Stomach (tissue), 9 donors: ENCODE data around the gene PPIF. TPM values are rescaled to one million over a fixed set of nuclear protein-coding genes. Genes with fewer than 3 reads are reported as not detected.

ENCODE experiments used
- DNase-seq, 2 donors: peaks; one replicate each; pipeline versions ENCODE4 v3.0.0 to v3.0.0-alpha.2; 2013 to 2019
- H3K27ac ChIP-seq, 5 donors: fragments of 200-600 bp in 4 of 5; sonication (generic) in 4 of 5; one replicate each; pipeline ENCODE4 v1.5.1; 2013 to 2019; ENCODE audit warnings: mild to moderate bottlenecking in 1 of 5, moderate library complexity in 1 of 5
- H3K27me3 ChIP-seq, 3 donors: fragments of 200-600 bp; sonication (generic); one replicate each; pipeline ENCODE4 v1.5.1; 2017 to 2019; ENCODE audit warnings: mixed run types in 1 of 3
- H3K36me3 ChIP-seq, 4 donors: fragments of 200-600 bp; sonication (generic); 1 replicate in 3 of 4; 2 replicates in 1 of 4; pipeline ENCODE4 v1.5.1; 2016 to 2019
- H3K4me1 ChIP-seq, 4 donors: fragments of 200-600 bp; sonication (generic); one replicate each; pipeline ENCODE4 v1.5.1; 2016 to 2019
- H3K4me3 ChIP-seq, 4 donors: fragments of 200-600 bp; sonication (generic) in 3 of 4; one replicate each; pipeline ENCODE4 v1.5.1; 2016 to 2019; ENCODE audit warnings: mild to moderate bottlenecking in 1 of 4
- H3K9me3 ChIP-seq, 4 donors: fragments of 200-600 bp; sonication (generic); one replicate each; pipeline ENCODE4 v1.5.1; 2016 to 2019
- CTCF ChIP-seq, 7 experiments: fragments of 450-650 bp in 4 of 7; fragments of 200-600 bp in 3 of 7; sonication (generic) in 3 of 7; IDR thresholded peaks; one replicate each; pipeline ENCODE4 v1.5.1; 2016 to 2019; ENCODE audit warnings: antibody characterized with exemption in 7 of 7, control low read depth in 2 of 7, mild to moderate bottlenecking in 1 of 7
- EP300 ChIP-seq: sonication (generic); formaldehyde crosslinking; IDR thresholded peaks from one replicate; pipeline ENCODE4 v1.6.1; 2017; ENCODE audit warnings: antibody characterized with exemption
- POLR2A ChIP-seq, 4 donors: fragments of 450-650 bp; IDR thresholded peaks; one replicate each; pipeline ENCODE4 v1.6.1; 2016; ENCODE audit warnings: antibody characterized with exemption in 4 of 4, control low read depth in 2 of 4, mild to moderate bottlenecking in 1 of 4, moderate library complexity in 1 of 4
- POLR2AphosphoS5 ChIP-seq, 3 donors: sonication (generic); formaldehyde crosslinking; IDR thresholded peaks; one replicate each; pipeline ENCODE4 v1.6.1; 2016; ENCODE audit warnings: antibody characterized with exemption in 3 of 3
- WGBS, 5 donors: extraction: QIAGEN DNeasy Blood & Tissue Kit in 3 of 5; methylation state at CpG; one replicate each; pipeline versions ENCODE4 v1.1.5 to v1.1.7; 2013 to 2018; 5-methylcytosine and 5-hydroxymethylcytosine counted together
- intact Hi-C: fragments of 100-400 bp; cut with DNase I; formaldehyde crosslinking; loops from one replicate; pipeline ENCODE4 v1.15.1; 2023; ENCODE audit warnings: low total_unique reads
- polyA plus RNA-seq, 3 donors: library from polyadenylated mRNA; stranded (reverse); fragments of 200-250 nt; gene quantifications; one replicate each; pipeline ENCODE4 v1.2.3, GENCODE V29; 2013
- total RNA-seq, 5 donors: library from RNA; depleted of rRNA; stranded (reverse); fragments of >200 nt; gene quantifications; one replicate each; pipeline versions ENCODE4 v1.1.0 to v1.2.3, GENCODE V29; 2014 to 2016
- donor health status: healthy with polysubstance abuse.
- donor health status: Bipolar disorder and iron deficiency.
- donor health status: healthy.

The PPIF gene
- total and polyA plus RNA-seq, 8 donors = 6.4 to 177 (median 50.8) TPM

- WGBS, 5 donors = 88 to 98% (median 97%) methylated on average over 6 of the region's 6 CpGs
- H3K27me3 ChIP-seq = no peaks in the 10 kb centered on the region
- H3K4me1 ChIP-seq = peaks cover 0 to 20% (median 0%) of the 10 kb centered on the region in 4 donors
- TF ChIP-seq POLR2A (IDR thresholded peaks at IDR 0.05) (no peak), EP300 (no peak), POLR2AphosphoS5 (IDR thresholded peaks at IDR 0.05) (no peak), CTCF (IDR thresholded peaks at IDR 0.05) (no peak)
- intact Hi-C loops = no loop called here
- no peak for DNase-seq
- H3K27ac ChIP-seq = no peak overlapping the region
- H3K9me3 ChIP-seq = no peaks in the 10 kb centered on the region
- H3K36me3 ChIP-seq = no peaks in the 10 kb centered on the region
- no peak overlapping the region for H3K4me3 ChIP-seq
Measured at GRCh38 chr10:79328147-79328701, 19.0 kb upstream of the PPIF start.

- no peak overlapping the region for H3K27ac ChIP-seq
- H3K36me3 ChIP-seq = no peaks in the 10 kb centered on the region
- 87 to 93% (median 90%) methylated on average over 14 of the region's 14 CpGs for WGBS, 5 donors
- intact Hi-C loops = no loop called here
- no peak overlapping the region for H3K4me3 ChIP-seq
- H3K27me3 ChIP-seq = no peaks in the 10 kb centered on the region
- peaks cover 0 to 13% (median 0%) of the 10 kb centered on the region in 4 donors for H3K4me1 ChIP-seq
- TF ChIP-seq POLR2A (IDR thresholded peaks at IDR 0.05) (no peak), CTCF (IDR thresholded peaks at IDR 0.05) (no peak), EP300 (no peak), POLR2AphosphoS5 (IDR thresholded peaks at IDR 0.05) (no peak)
- DNase-seq = no peak
- H3K9me3 ChIP-seq = no peaks in the 10 kb centered on the region
Measured at GRCh38 chr10:79328737-79329504, 18.3 kb upstream of the PPIF start.

- no peak for TF ChIP-seq EP300
- TF ChIP-seq CTCF (IDR thresholded peaks at IDR 0.05) = no peak
- no peak for TF ChIP-seq POLR2A (IDR thresholded peaks at IDR 0.05)
- no peak for TF ChIP-seq POLR2AphosphoS5 (IDR thresholded peaks at IDR 0.05)
- no peaks in the 10 kb centered on the region for H3K27me3 ChIP-seq
- H3K36me3 ChIP-seq = no peaks in the 10 kb centered on the region
- no peak overlapping the region for H3K4me3 ChIP-seq
- peaks cover 0 to 13% (median 0%) of the 10 kb centered on the region in 4 donors for H3K4me1 ChIP-seq
- no peak overlapping the region for H3K27ac ChIP-seq
- no peak for DNase-seq
- 81 to 90% (median 88%) methylated on average over 9 of the region's 9 CpGs for WGBS, 5 donors
- no peaks in the 10 kb centered on the region for H3K9me3 ChIP-seq
- intact Hi-C loops = no loop called here
Measured at GRCh38 chr10:79329529-79329928, 17.7 kb upstream of the PPIF start.

GRCh38 chr10:79331226-79331625 is 16.0 kb upstream of the PPIF start:
- H3K9me3 ChIP-seq = no peaks in the 10 kb centered on the region
- H3K4me3 ChIP-seq = no peak overlapping the region
- no peak overlapping the region for H3K27ac ChIP-seq
- H3K27me3 ChIP-seq = no peaks in the 10 kb centered on the region
- H3K4me1 ChIP-seq = peaks cover 0 to 13% (median 3%) of the 10 kb centered on the region in 4 donors
- TF ChIP-seq POLR2AphosphoS5 (IDR thresholded peaks at IDR 0.05) = no peak
- TF ChIP-seq POLR2A (IDR thresholded peaks at IDR 0.05) = no peak
- TF ChIP-seq EP300 = no peak
- TF ChIP-seq CTCF (IDR thresholded peaks at IDR 0.05) = no peak
- DNase-seq = no peak
- 84 to 95% (median 88%) methylated on average over 2 to 5 of the region's 5 CpGs for WGBS, 5 donors
- intact Hi-C loops = no loop called here
- H3K36me3 ChIP-seq = no peaks in the 10 kb centered on the region
